GM12878 (cell line): ENCODE measurements around the gene ACACB. TPM values are rescaled to one million over a fixed set of nuclear protein-coding genes. Genes with fewer than 3 reads are reported as not detected.

Source experiments
- ATAC-seq: fragments of 200-7000 bp; cut with Tn5 transposase; 3 replicates; pipeline ENCODE4 v1.9.1; 2020; ENCODE audit warnings: mild to moderate bottlenecking, moderate library complexity
- BruUV-seq: library from RNA; stranded (reverse); fragments of 400-500 nt; replicated peaks from 2 replicates; lab custom pipeline; 2021; lab: Mats Ljungman, UMichigan
- CTCF ChIA-PET: fragments of 300-600 bp; sonication (Branson Sonifier 250); formaldehyde crosslinking; extraction: SDS; loops from one replicate; lab custom pipeline; 2021; ENCODE audit warnings: inconsistent platforms; lab: Yijun Ruan, JAX
- POLR2A ChIA-PET: fragments of 350-600 bp; formaldehyde crosslinking; extraction: SDS; loops from one replicate; lab custom pipeline; 2021; ENCODE audit warnings: inconsistent platforms; lab: Charles Lee
- RAD21 ChIA-PET: fragments of 300-600 bp; sonication (Branson Sonifier 250); formaldehyde crosslinking; loops from one replicate; lab custom pipeline; 2023; ENCODE audit warnings: antibody characterized with exemption; ENCODE audit not compliant: unreplicated experiment; lab: Charles Lee
- SMC1A ChIA-PET: fragments of 300-600 bp; sonication (Branson Sonifier 250); formaldehyde crosslinking; loops from one replicate; lab custom pipeline; 2023; ENCODE audit not compliant: unreplicated experiment, uncharacterized antibody; lab: Charles Lee
- DNase-seq: peaks from one replicate; pipeline ENCODE4 v3.0.0-alpha.2; 2011; ENCODE audit warnings: low read depth, low spot score
- FAIRE-seq: peaks from 3 replicates; lab custom pipeline; 2011; peaks lifted over from hg19 to GRCh38; lab: Jason Lieb, UNC
- H2AFZ ChIP-seq: 2 replicates; pipeline ENCODE4 v1.6.0; 2011; ENCODE audit warnings: low read depth, low read length, control low read depth; ENCODE audit not compliant: control insufficient read depth
- H3K27ac ChIP-seq: 2 replicates; pipeline ENCODE4 v1.5.1; 2011; ENCODE audit warnings: control low read depth; ENCODE audit not compliant: control insufficient read depth, insufficient read depth
- H3K27me3 ChIP-seq, 2 experiments: replicated peaks in 1 of 2; 2 replicates each; pipeline versions ENCODE4 v1.6.0 to v1.6.1; 2011; ENCODE audit warnings: low read length in 1 of 2; ENCODE audit not compliant: control insufficient read depth in 2 of 2, insufficient read depth in 2 of 2
- H3K36me3 ChIP-seq, 2 experiments: 2 replicates each; pipeline ENCODE4 v1.5.1; 2011; ENCODE audit warnings: low read length in 1 of 2; ENCODE audit not compliant: control insufficient read depth in 2 of 2, insufficient read depth in 2 of 2
- H3K4me1 ChIP-seq: 2 replicates; pipeline ENCODE4 v1.6.1; 2011; ENCODE audit warnings: mild to moderate bottlenecking, low read length, moderate library complexity, mixed read lengths; ENCODE audit not compliant: control insufficient read depth, insufficient read depth
- H3K4me2 ChIP-seq: 2 replicates; pipeline ENCODE4 v1.6.0; 2011; ENCODE audit warnings: control low read depth; ENCODE audit not compliant: control insufficient read depth, insufficient read depth
- H3K4me3 ChIP-seq: fragments of 200-600 bp; sonication (generic); 2 replicates; pipeline ENCODE4 v1.5.1; 2016
- H3K79me2 ChIP-seq: 2 replicates; pipeline ENCODE4 v1.6.0; 2011; ENCODE audit warnings: low read length; ENCODE audit not compliant: control insufficient read depth, insufficient read depth
- H3K9ac ChIP-seq: 2 replicates; pipeline ENCODE4 v1.8.0; 2011; ENCODE audit warnings: low read length, control low read depth, mixed read lengths; ENCODE audit not compliant: control insufficient read depth, insufficient read depth
- H3K9me3 ChIP-seq: replicated peaks from 3 replicates; pipeline ENCODE4 v1.5.1; 2011; ENCODE audit warnings: mild to moderate bottlenecking, low read length; ENCODE audit not compliant: control insufficient read depth, insufficient read depth
- H4K20me1 ChIP-seq: 2 replicates; pipeline ENCODE4 v1.6.0; 2011; ENCODE audit not compliant: control insufficient read depth, insufficient read depth
- ATF7 ChIP-seq: fragments of 450-650 bp; IDR thresholded peaks from 2 replicates; pipeline ENCODE4 v1.6.1; 2016; ENCODE audit warnings: low read depth, mild to moderate bottlenecking
- BHLHE40 ChIP-seq, 2 experiments: fragments of 450-650 bp in 1 of 2; IDR thresholded peaks; 2 replicates each; pipeline ENCODE4 v1.6.1; 2011 to 2017; ENCODE audit warnings: low read depth in 2 of 2, borderline replicate concordance in 1 of 2, improper control_type of control experiment in 1 of 2, low read length in 1 of 2, mild to moderate bottlenecking in 1 of 2
- BRCA1 ChIP-seq: IDR thresholded peaks from 2 replicates; pipeline ENCODE4 v1.6.1; 2011; ENCODE audit warnings: low read depth, low read length, improper control_type of control experiment
- IKZF2 ChIP-seq, 2 experiments: fragments of 450-650 bp; IDR thresholded peaks; 2 replicates each; pipeline ENCODE4 v1.6.1; 2017; ENCODE audit warnings: mild to moderate bottlenecking in 2 of 2, moderate library complexity in 2 of 2
- JUND ChIP-seq: IDR thresholded peaks from 2 replicates; pipeline ENCODE4 v1.6.1; 2012; ENCODE audit warnings: low read depth, mild to moderate bottlenecking, low read length, improper control_type of control experiment, moderate library complexity
- KAT2A ChIP-seq: conservative IDR thresholded peaks from 2 replicates; pipeline ENCODE4 v1.6.1; 2011; ENCODE audit warnings: low read depth, low read length; ENCODE audit not compliant: control insufficient read depth
- KLF5 ChIP-seq: fragments of 450-650 bp; IDR thresholded peaks from 2 replicates; pipeline ENCODE4 v1.6.1; 2014; ENCODE audit warnings: mild to moderate bottlenecking; ENCODE audit not compliant: partially characterized antibody
- LARP7 ChIP-seq: fragments of 450-650 bp; IDR thresholded peaks from 2 replicates; pipeline ENCODE4 v1.6.1; 2017; ENCODE audit warnings: mild to moderate bottlenecking
- MXI1 ChIP-seq: fragments of 150-350 bp; IDR thresholded peaks from 2 replicates; pipeline ENCODE4 v1.6.1; 2011; ENCODE audit warnings: low read depth, mild to moderate bottlenecking, inconsistent platforms, low read length, improper control_type of control experiment
- RELA ChIP-seq: fragments of 450-650 bp; IDR thresholded peaks from 2 replicates; pipeline ENCODE4 v1.8.0; 2014; ENCODE audit warnings: borderline replicate concordance; ENCODE audit not compliant: partially characterized antibody
- SMC3 ChIP-seq: IDR thresholded peaks from 2 replicates; pipeline ENCODE4 v1.6.1; 2011; ENCODE audit warnings: low read length, improper control_type of control experiment, borderline replicate concordance
- WGBS: methylation state at CpG from one replicate; pipeline ENCODE4 v1.1.6; 2016; ENCODE audit warnings: low lambda C conversion rate; ENCODE audit not compliant: insufficient replicate concordance, insufficient coverage; ENCODE audit errors: missing lambda C conversion rate; 5-methylcytosine and 5-hydroxymethylcytosine counted together
- in situ Hi-C: fragments of 300-500 bp; cut with MboI; formaldehyde crosslinking; loops from 9 replicates; pipeline ENCODE4 v1.14.3; 2018; ENCODE audit warnings: mixed read lengths
- intact Hi-C: fragments of 100-400 bp; cut with micrococcal nuclease; formaldehyde crosslinking; loops from one replicate; pipeline ENCODE4 v1.14.2; 2022; ENCODE audit not compliant: unreplicated experiment
- polyA plus RNA-seq, 11 experiments: library from polyadenylated mRNA; depleted of rRNA in 4 of 11; unstranded in 6 of 11; stranded (reverse) in 5 of 11; fragments of >200 nt; fragmentation: Nextera tagmentation in 4 of 11; fragmentation: Illumina TruSeq in 1 of 11; extraction: Ambion mirVana in 4 of 11; extraction: Trizol in 1 of 11; gene quantifications; 1 replicate in 1 of 11; 2 replicates in 10 of 11; pipeline versions ENCODE4 v1.2.1 to v1.2.3, GENCODE V29; 2011 to 2016; ENCODE audit warnings: inconsistent platforms in 2 of 11, missing spikeins in 2 of 11, low read depth in 1 of 11
- total RNA-seq, 4 experiments: library from RNA; depleted of rRNA in 3 of 4; stranded (reverse); fragments of >200 nt in 3 of 4; fragmentation: Illumina TruSeq in 1 of 4; extraction: Trizol in 1 of 4; gene quantifications; 2 replicates each; pipeline versions ENCODE4 v1.2.1 to v1.2.3, GENCODE V29; 2013 to 2021
- TF ChIP-seq, protein P1 (sequence below): fragments of 450-650 bp; IDR thresholded peaks from 2 replicates; pipeline ENCODE4 v1.6.1; 2018; ENCODE audit warnings: mild to moderate bottlenecking, low read depth, moderate library complexity; ENCODE audit not compliant: partially characterized antibody

The ACACB gene
- total and polyA plus RNA-seq, 10 of the 15 experiments (the other 5 are each of a cell fraction or from before 2014, with no cell fraction given): 0.05 to 1.9 (median 0.38) TPM; not detected in 2

DNA sequence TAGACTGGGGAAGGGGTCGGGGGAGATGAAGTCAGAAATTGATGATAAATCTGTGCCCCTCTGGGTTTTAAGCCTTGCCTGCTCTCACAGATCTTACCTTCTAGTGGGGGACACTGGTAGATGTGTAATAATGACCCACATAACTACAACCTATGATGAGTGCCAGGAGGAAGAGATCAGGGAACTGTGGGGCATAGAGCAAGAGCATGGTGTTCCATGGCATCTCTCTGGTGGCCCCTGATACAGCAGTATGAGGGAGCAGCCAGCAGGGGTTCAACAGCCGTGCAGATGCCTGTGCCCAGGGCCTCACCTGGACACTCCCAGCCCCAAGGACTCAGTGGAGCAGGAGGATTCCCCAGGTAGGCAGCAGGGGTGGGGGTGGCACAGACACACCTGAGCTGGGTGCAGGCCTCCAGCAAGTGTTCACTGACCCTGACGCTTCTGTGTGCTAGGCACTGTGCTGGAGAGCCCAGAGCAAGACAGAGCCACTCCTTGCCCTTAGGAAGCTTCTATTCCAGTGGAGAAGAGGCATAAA, 5.0 kb downstream of the ACACB start:
- ATAC-seq: no peak
- CTCF ChIA-PET: interaction anchor here (2.1 kb wide), 1 partner anchor 10 kb away, joined by 13 read pairs; no protein-coding TSS in a partner anchor

DNA sequence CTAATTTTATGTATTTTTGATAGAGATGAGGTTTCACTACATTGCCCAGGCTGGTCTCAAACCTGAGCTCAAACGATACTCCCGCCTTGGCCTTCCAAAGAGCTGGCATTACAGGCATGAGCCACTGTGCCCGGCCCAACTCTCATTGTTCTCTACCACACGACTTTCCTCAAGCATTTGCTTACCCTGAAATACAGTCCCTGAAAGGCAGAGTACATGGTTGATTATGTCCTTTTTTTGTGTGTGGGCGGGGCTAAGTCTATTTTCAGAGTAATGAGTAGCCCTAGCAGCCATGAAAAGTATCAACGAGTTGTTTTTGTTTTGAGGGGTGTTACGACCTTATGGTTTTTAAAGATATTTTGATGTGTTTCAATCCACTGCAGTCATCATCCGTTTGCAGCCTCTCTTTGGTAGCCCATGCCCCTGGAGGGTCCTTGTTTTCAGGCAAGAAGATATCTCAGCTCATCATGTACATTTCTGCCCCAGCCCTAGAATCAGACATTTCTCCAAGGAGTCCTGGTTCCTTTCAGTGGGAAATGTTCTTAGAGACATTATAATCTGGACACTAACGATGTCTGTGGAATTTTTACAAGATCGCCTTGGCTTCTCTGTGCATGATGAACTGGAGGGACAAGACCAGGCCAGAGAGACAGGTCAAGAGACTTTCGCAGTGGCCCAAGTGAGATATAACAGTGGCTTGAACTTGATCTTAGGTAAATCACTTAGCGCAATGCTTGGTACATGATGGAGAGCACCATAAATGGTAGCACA, 8.7 kb downstream of the ACACB start:
- no peaks in the 10 kb centered on the region for H3K4me1 ChIP-seq
- in situ Hi-C loops: no loop called here
- H4K20me1 ChIP-seq: no peaks in the 10 kb centered on the region
- WGBS: 41% methylated on average over 12 of the region's 12 CpGs
- no peak overlapping the region for H2AFZ ChIP-seq
- ChIA-PET SMC1A (no interaction called here), POLR2A (no interaction called here), CTCF (interaction anchor here (0.7 kb wide), 1 partner anchor 65 kb away, joined by 3 read pairs; no protein-coding TSS in a partner anchor), RAD21 (no interaction called here)
- H3K9ac ChIP-seq: no peak overlapping the region
- H3K79me2 ChIP-seq: no peaks in the 10 kb centered on the region
- no peaks in the 10 kb centered on the region for H3K9me3 ChIP-seq
- FAIRE-seq (no peak), DNase-seq (no peak), ATAC-seq (no peak)
- intact Hi-C loops: no loop called here
- H3K4me3 ChIP-seq: no peak overlapping the region
- no peaks in the 10 kb centered on the region for H3K27me3 ChIP-seq
- no peaks in the 10 kb centered on the region for H3K36me3 ChIP-seq
- H3K27ac ChIP-seq: no peak overlapping the region
- no peak overlapping the region for H3K4me2 ChIP-seq
- no TSS peak for BruUV-seq
- TF ChIP-seq KAT2A: no peak
- no peak for TF ChIP-seq RELA
- TF ChIP-seq, protein P1, sequence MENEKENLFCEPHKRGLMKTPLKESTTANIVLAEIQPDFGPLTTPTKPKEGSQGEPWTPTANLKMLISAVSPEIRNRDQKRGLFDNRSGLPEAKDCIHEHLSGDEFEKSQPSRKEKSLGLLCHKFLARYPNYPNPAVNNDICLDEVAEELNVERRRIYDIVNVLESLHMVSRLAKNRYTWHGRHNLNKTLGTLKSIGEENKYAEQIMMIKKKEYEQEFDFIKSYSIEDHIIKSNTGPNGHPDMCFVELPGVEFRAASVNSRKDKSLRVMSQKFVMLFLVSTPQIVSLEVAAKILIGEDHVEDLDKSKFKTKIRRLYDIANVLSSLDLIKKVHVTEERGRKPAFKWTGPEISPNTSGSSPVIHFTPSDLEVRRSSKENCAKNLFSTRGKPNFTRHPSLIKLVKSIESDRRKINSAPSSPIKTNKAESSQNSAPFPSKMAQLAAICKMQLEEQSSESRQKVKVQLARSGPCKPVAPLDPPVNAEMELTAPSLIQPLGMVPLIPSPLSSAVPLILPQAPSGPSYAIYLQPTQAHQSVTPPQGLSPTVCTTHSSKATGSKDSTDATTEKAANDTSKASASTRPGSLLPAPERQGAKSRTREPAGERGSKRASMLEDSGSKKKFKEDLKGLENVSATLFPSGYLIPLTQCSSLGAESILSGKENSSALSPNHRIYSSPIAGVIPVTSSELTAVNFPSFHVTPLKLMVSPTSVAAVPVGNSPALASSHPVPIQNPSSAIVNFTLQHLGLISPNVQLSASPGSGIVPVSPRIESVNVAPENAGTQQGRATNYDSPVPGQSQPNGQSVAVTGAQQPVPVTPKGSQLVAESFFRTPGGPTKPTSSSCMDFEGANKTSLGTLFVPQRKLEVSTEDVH: no peak
- TF ChIP-seq KLF5: no peak

More for the DNA sequence above, 5.0 kb downstream of the ACACB start:
- no peak overlapping the region for H3K27ac ChIP-seq
- no peaks in the 10 kb centered on the region for H3K27me3 ChIP-seq
- SMC1A ChIA-PET: no interaction called here
- TF ChIP-seq MXI1 (no peak), BRCA1 (no peak), LARP7 (no peak), BHLHE40 (IDR thresholded peaks at IDR 0.05; ENCODE audit: borderline replicate concordance in 1 of 2, low read depth in 2 of 2, low read length in 1 of 2) (no peak), ATF7 (no peak), SMC3 (no peak), IKZF2 (IDR thresholded peaks at IDR 0.05) (no peak), JUND (no peak)
- TF ChIP-seq, all 136 proteins: peak for 0
- 55% methylated on average over 3 of the region's 3 CpGs for WGBS
- ChIA-PET RAD21 (no interaction called here), POLR2A (no interaction called here)
- in situ Hi-C loops: no loop called here
- H4K20me1 ChIP-seq: no peaks in the 10 kb centered on the region
- no peaks in the 10 kb centered on the region for H3K9me3 ChIP-seq
- no peak overlapping the region for H3K4me3 ChIP-seq
- H3K79me2 ChIP-seq: no peaks in the 10 kb centered on the region
- no peaks in the 10 kb centered on the region for H3K36me3 ChIP-seq
- FAIRE-seq: no peak
- no peak overlapping the region for H3K9ac ChIP-seq
- no peak overlapping the region for H2AFZ ChIP-seq
- no peak for DNase-seq
- intact Hi-C loops: no loop called here
- no peaks in the 10 kb centered on the region for H3K4me1 ChIP-seq
- no TSS peak for BruUV-seq
- no peak overlapping the region for H3K4me2 ChIP-seq
